ENCODE data around the gene DYNLT2. TPM values are rescaled to one million over a fixed set of nuclear protein-coding genes. Genes with fewer than 3 reads are reported as not detected.

Gene DYNLT2
- total RNA-seq, 1 experiment from 2014 or later, result 2.1 TPM

DNA sequence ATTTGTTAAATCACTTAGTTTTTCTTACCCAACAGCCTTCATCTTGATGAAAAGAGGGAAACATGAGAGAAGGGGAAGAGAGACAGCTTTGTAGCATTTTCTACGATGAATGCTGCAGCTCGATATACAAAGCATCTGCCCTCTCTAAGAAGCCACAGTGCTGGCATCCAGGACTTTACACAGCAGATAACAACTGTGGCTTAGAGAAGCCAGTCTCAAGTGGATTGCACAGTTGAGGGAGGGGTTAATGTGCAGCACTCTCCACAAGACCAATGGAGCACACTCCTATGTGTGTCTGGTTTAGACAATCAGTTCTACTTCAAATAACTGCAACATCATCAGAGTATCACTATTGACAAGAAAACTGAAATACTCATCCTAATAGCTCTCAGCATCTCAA lies 43.6 kb downstream of the DYNLT2 start:
- ChIA-PET CTCF (no interaction called here), POLR2A (no interaction called here)
- no peaks in the 10 kb centered on the region for H3K9me3 ChIP-seq (ENCODE audit: control insufficient read depth, insufficient read depth, low read depth, low read length)
- H3K27ac ChIP-seq (ENCODE audit: low read length), result no peak overlapping the region; the same call in 1 of the 2 replicates
- no peak overlapping the region for H3K4me3 ChIP-seq (ENCODE audit: low read depth in 2 of 2, low read length in 2 of 2)
- H3K4me1 ChIP-seq (ENCODE audit: control insufficient read depth, insufficient read depth, low read length), result peaks cover 21% of the 10 kb centered on the region
- no peaks in the 10 kb centered on the region for H3K27me3 ChIP-seq (ENCODE audit: control insufficient read depth, insufficient read depth, low read length)
- intact Hi-C loops (cut with micrococcal nuclease; ENCODE audit: unreplicated experiment) (no loop called here), in situ Hi-C loops (cut with HindIII; ENCODE audit: low pct_unique_long_range_greater_than_20kb, low sequenced_read_pairs) (no loop called here)
- peaks cover 64% of the 10 kb centered on the region for H3K36me3 ChIP-seq (ENCODE audit: control insufficient read depth, insufficient read depth, low read length)
- DNase-seq (ENCODE audit: low read depth, low spot score) (no peak), ATAC-seq (peak; percentile 32; the same call in 1 of the 2 replicates)
- no TSS peak for BruUV-seq (replicated peaks)
- TF ChIP-seq SIN3A (IDR thresholded peaks at IDR 0.05; ENCODE audit: borderline replicate concordance, insufficient read depth, low read depth, low read length) (no peak), TCF7L2 (IDR thresholded peaks at IDR 0.05; ENCODE audit: low read depth, low read length) (no peak), POLR2AphosphoS5 (IDR thresholded peaks at IDR 0.05; ENCODE audit: low read depth, low read length) (no peak)
- TF ChIP-seq, protein P1, sequence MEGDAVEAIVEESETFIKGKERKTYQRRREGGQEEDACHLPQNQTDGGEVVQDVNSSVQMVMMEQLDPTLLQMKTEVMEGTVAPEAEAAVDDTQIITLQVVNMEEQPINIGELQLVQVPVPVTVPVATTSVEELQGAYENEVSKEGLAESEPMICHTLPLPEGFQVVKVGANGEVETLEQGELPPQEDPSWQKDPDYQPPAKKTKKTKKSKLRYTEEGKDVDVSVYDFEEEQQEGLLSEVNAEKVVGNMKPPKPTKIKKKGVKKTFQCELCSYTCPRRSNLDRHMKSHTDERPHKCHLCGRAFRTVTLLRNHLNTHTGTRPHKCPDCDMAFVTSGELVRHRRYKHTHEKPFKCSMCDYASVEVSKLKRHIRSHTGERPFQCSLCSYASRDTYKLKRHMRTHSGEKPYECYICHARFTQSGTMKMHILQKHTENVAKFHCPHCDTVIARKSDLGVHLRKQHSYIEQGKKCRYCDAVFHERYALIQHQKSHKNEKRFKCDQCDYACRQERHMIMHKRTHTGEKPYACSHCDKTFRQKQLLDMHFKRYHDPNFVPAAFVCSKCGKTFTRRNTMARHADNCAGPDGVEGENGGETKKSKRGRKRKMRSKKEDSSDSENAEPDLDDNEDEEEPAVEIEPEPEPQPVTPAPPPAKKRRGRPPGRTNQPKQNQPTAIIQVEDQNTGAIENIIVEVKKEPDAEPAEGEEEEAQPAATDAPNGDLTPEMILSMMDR (IDR thresholded peaks at IDR 0.05), result no peak
- TF ChIP-seq, protein P2, sequence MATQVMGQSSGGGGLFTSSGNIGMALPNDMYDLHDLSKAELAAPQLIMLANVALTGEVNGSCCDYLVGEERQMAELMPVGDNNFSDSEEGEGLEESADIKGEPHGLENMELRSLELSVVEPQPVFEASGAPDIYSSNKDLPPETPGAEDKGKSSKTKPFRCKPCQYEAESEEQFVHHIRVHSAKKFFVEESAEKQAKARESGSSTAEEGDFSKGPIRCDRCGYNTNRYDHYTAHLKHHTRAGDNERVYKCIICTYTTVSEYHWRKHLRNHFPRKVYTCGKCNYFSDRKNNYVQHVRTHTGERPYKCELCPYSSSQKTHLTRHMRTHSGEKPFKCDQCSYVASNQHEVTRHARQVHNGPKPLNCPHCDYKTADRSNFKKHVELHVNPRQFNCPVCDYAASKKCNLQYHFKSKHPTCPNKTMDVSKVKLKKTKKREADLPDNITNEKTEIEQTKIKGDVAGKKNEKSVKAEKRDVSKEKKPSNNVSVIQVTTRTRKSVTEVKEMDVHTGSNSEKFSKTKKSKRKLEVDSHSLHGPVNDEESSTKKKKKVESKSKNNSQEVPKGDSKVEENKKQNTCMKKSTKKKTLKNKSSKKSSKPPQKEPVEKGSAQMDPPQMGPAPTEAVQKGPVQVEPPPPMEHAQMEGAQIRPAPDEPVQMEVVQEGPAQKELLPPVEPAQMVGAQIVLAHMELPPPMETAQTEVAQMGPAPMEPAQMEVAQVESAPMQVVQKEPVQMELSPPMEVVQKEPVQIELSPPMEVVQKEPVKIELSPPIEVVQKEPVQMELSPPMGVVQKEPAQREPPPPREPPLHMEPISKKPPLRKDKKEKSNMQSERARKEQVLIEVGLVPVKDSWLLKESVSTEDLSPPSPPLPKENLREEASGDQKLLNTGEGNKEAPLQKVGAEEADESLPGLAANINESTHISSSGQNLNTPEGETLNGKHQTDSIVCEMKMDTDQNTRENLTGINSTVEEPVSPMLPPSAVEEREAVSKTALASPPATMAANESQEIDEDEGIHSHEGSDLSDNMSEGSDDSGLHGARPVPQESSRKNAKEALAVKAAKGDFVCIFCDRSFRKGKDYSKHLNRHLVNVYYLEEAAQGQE (IDR thresholded peaks at IDR 0.05; ENCODE audit: insufficient read depth in 1 of 2, low read depth in 2 of 2, low read length in 1 of 2), result no peak

DNA sequence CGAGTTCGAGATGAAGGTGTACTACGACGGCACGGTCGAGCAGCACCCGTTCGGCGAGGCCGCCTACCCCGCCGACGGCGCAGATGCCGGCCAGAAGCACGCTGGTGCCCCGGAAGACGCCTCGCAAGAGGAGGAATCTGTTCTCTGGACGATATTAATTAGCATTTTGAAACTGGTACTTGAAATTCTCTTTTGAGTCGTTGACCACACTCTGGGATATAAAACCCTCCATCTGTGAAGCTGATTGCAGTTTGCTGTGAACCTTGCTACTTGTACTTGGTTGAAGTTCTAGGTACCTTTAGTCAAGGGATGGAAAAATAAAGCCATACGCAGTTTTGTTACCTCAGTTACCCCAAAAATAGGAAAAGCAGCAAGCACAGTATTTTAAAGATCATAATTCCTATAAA lies 48.5 kb downstream of the DYNLT2 start:
- no TSS peak for BruUV-seq (replicated peaks)
- H3K4me3 ChIP-seq (ENCODE audit: low read depth in 2 of 2, low read length in 2 of 2), result peak overlapping the region; percentile 85 to 100
- peaks cover 43% of the 10 kb centered on the region for H3K36me3 ChIP-seq (ENCODE audit: control insufficient read depth, insufficient read depth, low read length)
- peak overlapping the region; percentile 97 for H3K27ac ChIP-seq (ENCODE audit: low read length)
- in situ Hi-C loops (cut with HindIII; ENCODE audit: low pct_unique_long_range_greater_than_20kb, low sequenced_read_pairs), result no loop called here
- ChIA-PET POLR2A (interaction anchor here (2.2 kb wide), 1 partner anchor 19 kb away, joined by 5 read pairs; no protein-coding TSS in a partner anchor), CTCF (no interaction called here)
- intact Hi-C loops (cut with micrococcal nuclease; ENCODE audit: unreplicated experiment), result loop anchor here (5.0 kb wide), 1 partner anchor 746 kb away; no protein-coding TSS in a partner anchor
- DNase-seq (ENCODE audit: low read depth, low spot score) (no peak), ATAC-seq (no peak)
- no peaks in the 10 kb centered on the region for H3K27me3 ChIP-seq (ENCODE audit: control insufficient read depth, insufficient read depth, low read length)
- H3K4me1 ChIP-seq (ENCODE audit: control insufficient read depth, insufficient read depth, low read length), result peaks cover 32% of the 10 kb centered on the region
- TF ChIP-seq POLR2AphosphoS5 (IDR thresholded peaks at IDR 0.05; ENCODE audit: low read depth, low read length) (no peak), TCF7L2 (IDR thresholded peaks at IDR 0.05; ENCODE audit: low read depth, low read length) (no peak), SIN3A (IDR thresholded peaks at IDR 0.05; ENCODE audit: borderline replicate concordance, insufficient read depth, low read depth, low read length) (no peak)
- TF ChIP-seq, protein P2 (IDR thresholded peaks at IDR 0.05; ENCODE audit: insufficient read depth in 1 of 2, low read depth in 2 of 2, low read length in 1 of 2), result no peak
- TF ChIP-seq, protein P1 (IDR thresholded peaks at IDR 0.05), result no peak
- H3K9me3 ChIP-seq (ENCODE audit: control insufficient read depth, insufficient read depth, low read depth, low read length), result no peaks in the 10 kb centered on the region

All from Panc1 (cell line).